HT-29 (cell line): ENCODE results near the gene RABGEF1. TPM values are rescaled to one million over a fixed set of nuclear protein-coding genes. Genes with fewer than 3 reads are reported as not detected.
"Not testable (repeated sequence)": the region's sequence is repeated elsewhere in the genome, so short reads cannot be mapped to it uniquely, and the experiment has no call there.

Experiments
- DNase-seq: peaks from one replicate; pipeline ENCODE4 v3.0.0-alpha.2; 2015; ENCODE audit warnings: low spot score
- total RNA-seq: library from RNA; depleted of rRNA; stranded (reverse); fragments of >200 nt; shearing (Covaris generic); gene quantifications from 2 replicates; pipeline ENCODE4 v1.2.3, GENCODE V29; 2014

RABGEF1 gene
- total RNA-seq, 1 experiment from 2014 or later, result 17.1 TPM

GRCh38 chr7:66765322-66766025 is 24.9 kb downstream of the RABGEF1 start:
- DNase-seq, result not testable (repeated sequence)

DNA sequence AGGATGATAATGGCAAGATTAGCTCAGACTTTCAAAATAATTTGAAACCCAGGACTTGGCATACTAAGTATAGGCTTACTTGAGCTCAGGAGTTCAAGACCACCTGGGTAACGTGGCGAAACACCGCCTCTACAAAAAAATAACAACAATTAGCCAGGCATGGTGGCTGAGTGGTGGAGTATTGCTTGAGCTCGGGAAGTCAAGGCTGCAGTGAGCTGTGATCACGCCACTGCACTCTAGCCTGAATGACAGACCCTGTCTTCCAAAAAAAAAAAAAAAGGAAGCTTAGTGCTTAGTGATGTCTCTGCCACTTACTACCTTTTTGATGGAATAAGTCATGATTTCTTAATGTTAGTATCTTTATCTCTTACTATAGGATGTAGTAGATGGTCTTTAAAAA is 25.5 kb downstream of the RABGEF1 start:
- no peak for DNase-seq

DNA sequence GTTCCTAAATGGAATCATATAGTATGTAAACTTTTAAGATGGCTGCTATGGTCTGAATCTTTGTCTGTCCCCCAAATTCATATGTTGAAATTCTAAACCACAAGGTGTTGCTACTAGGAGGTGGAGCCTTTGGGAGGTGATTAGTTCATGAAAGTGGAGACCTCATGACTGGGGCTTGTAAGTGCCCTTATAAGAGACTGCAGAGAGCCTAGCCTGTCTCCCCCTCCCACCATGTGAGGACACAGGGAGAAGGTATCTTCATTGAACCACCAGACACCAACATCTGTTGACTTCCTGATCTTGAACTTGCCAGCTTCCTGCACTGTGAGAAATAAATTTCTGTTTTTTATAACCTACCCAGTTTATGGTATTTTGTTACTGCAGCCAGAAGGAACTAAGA is 27.0 kb downstream of the RABGEF1 start:
- not testable (repeated sequence) for DNase-seq

DNA sequence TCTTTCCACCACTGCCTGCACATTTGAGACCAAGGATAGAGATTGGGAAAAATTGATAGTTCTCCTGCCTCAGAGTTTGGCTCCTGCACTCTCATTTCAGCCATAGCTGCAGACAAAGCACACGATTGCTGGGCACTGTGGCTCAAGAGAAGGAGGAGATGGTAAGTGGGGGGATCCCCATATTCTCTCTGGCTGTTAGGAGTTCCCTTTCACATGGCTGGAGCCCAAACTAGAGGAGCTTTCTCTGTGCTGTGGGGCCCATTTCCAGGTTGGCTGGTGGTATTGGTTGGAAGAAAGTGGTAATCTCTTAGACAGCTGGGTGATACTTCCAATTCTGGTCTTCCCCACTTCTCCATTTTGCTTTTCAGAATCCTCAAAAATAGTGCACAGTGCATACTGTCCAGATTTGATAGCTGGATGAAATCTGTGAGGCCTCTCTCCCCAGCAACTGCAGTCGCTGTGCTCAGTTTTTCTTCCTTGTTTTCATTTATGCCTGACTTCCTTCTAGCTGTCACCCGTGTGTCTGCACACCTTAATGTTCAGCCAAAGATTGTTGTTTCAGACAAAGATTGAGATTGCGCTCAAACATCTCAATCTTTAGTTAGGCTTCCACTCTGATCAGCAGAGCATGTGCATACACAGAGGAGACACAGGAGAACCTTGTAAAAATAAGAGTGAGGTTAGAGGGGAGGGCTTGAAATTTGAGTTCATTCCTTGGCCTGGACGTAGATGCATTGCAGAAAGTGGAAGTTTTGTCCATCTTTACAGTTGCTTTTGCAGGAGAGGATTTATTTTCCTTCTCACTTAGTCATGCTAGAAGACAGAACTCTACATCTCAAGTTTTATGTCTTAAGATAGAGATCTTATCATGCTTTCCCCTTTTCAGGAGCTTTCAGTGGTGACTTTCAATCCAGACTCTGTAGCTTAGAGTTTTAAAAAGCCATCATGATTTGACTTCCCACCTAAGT is 28.6 kb downstream of the RABGEF1 start:
- DNase-seq, result no peak

- DNase-seq, result no peak
These were observed 29.4 kb downstream of the RABGEF1 start for GRCh38 chr7:66769833-66770512.

DNA sequence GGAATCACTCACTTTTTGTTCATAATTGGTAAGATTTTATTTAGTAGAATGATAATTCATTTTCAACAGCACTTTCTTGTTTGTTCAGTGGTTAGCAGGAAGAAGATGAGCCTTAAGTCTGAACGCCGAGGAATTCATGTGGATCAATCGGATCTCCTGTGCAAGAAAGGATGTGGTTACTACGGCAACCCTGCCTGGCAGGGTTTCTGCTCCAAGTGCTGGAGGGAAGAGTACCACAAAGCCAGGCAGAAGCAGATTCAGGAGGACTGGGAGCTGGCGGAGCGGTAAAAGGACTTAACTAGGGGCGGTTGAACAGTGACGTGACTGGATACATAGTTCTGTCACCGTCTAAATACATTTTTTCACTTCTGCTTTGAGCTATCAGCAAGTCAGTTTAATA is 31.3 kb downstream of the RABGEF1 start:
- DNase-seq, result no peak

DNA sequence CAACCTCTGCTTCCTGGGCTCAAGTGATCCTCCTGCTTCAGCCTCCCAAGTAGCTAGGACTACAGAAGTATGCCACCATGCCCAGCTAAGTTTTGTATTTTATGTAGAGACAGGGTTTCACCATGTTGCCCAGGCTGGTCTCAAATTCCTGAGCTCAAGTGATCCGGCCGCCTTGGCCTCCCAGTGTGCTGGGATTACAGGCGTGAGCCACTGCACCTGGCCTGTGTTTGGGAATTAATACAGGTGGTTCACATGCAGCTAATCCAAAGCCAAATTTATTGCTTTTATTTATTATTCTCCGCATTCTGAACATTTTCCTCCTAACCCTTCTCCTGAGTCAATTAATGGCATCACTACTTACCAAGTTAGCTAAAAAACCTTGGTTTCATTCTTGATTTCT is 33.2 kb downstream of the RABGEF1 start:
- DNase-seq, result not testable (repeated sequence)

- DNase-seq, result peak; percentile 3
These were observed 35.9 kb downstream of the RABGEF1 start for GRCh38 chr7:66776383-66776782.

- DNase-seq, result no peak
These were observed 36.4 kb downstream of the RABGEF1 start for GRCh38 chr7:66776800-66777442.

- no peak for DNase-seq
These were observed 37.7 kb downstream of the RABGEF1 start for GRCh38 chr7:66778201-66778600.

DNA sequence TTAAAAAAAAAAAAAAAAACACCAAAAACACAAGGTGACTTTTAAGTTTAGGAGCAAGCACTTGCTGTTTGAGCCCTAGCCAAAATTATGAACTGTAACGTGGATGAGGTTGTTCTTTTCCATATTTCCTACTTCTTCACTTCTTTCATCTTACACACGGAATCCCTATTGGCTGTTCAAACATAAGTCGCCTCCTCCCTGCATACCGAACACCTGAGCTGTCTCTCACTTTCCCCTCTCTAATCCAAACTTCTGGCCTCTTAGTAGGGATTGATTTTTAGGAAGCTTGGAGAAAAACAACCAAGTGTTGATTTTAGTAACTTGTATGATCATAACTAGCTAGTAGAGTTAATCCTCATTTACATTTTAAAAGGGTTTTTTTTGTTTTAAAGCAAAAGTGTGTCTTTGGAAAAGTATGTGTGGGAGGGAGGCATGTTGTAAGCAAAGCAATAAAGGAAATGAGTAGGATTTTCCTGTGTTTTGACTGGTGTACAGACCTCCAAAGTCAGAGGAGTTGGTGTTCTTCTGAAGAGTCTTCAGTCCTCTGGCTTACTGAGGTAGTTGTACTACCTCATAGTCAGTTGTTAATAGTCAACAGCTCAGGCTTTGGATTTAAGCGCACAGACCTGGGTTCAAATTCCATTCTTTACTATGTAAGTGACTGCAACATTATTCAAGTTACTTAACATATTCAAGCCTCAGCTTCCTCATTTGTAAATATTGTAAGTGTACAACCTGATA is 39.3 kb downstream of the RABGEF1 start:
- no peak for DNase-seq

DNA sequence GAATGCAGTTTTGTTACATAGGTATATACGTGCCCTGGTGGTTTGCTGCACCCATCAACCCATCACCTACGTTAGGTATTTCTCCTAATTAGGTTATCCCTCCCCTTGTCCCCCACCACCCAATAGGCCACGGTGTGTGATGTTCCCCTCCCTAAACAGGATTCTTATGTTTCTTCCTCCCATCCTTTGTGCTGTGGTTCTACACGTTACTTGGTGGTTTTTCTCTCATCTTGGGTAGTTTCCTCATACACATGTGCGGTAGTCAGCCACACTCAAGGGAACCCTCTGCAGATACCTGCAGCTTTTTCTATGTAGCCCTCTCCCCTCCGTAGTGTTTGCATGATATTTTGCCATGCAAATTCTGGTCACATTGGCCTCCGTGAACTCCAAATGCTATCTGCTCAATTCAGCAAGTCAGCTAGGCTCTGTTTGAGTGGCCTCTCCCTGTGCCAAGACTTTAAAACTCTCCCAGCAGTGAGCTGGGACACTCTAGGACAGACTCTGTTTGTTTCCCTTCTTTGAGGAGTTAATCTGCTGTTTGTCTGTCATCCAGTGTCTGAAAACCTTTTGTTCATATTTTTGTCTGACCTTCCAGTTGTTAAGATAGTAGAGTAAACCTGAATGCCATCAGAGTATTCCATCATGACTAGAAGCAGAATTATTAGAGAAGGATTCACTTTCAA is 41.0 kb downstream of the RABGEF1 start:
- no peak for DNase-seq

DNA sequence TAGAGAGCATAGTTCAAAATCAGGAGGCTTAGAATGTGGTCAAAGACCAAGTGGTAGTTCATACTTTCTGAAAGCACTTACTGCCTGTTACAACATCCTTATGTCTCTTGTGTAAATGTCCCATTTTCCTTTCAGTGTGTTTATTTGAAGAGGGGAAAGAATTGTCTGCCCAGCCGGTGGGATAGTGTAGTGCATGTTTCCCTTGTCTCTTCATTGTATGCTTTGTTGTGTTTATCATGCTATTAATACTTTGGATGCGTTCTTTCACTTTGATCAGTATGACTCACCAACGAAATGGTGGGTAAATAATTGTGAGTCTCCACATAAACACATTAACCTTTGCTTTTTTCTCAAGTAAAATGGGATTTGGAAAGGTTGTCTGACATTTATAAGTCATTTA is 42.3 kb downstream of the RABGEF1 start:
- DNase-seq, result peak; percentile 11

GRCh38 chr7:66783887-66784595 is 43.5 kb downstream of the RABGEF1 start:
- not testable (repeated sequence) for DNase-seq

- no peak for DNase-seq
These were observed 49.7 kb downstream of the RABGEF1 start for GRCh38 chr7:66790196-66790595.

DNA sequence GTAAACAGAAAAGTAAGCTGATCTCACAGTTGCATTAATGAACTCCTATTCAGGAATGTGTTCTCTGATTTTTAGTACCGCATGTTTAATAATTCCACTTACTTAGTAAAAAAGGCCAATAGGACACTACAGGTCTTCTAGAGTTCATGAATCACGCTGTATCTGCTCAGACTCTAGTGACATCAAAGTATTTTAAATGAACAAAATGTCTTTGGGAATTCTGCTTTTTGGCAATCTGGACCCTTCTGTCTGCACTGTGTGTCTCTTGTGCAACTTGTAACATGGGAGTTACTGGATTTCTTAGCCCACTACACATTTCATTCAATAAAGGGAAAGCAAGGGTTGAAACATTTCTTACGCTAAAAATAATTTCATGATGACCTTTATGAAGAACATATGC is 50.2 kb downstream of the RABGEF1 start:
- no peak for DNase-seq

DNA sequence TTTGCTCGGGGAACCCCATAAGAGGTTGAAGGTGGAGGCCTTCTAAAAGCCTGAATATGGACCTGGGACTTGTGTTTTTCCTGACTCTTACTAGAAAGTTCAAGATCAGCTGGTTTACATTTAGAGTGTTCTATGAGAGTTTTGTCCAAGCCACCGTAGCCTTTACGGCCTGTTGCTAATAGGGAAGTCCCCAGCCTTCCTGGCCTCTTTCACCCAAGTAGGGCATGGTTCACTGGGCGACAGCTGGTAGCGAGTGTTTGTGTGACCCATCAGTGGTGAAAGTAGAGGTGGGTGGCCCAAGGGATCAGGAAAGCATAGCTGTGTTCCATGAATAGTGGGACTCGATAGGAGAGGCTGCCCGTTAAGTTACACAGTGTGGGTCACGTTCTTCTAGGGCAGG is 60.1 kb downstream of the RABGEF1 start:
- DNase-seq, result no peak

- no peak for DNase-seq
These were observed 63.5 kb downstream of the RABGEF1 start for GRCh38 chr7:66804001-66804400.

DNA sequence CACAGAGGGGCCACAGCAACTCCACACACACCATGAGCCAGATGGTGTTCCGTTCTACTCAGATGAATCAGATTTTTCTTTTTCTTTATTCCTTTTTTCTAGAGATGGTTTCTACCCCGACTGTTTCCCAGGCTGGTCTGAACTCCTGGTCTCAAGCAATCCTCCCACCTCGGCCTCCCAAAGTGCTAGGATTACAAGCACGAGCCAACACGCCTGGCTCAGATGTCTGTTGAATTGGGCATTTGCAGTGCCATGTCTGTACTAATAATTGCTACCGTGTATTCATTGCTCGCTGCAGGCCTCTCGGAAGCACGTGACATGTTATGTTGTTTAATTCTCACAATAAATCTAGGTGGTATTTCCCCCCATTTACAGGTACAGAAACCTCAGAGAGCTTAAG is 67.2 kb downstream of the RABGEF1 start:
- DNase-seq, result no peak

DNA sequence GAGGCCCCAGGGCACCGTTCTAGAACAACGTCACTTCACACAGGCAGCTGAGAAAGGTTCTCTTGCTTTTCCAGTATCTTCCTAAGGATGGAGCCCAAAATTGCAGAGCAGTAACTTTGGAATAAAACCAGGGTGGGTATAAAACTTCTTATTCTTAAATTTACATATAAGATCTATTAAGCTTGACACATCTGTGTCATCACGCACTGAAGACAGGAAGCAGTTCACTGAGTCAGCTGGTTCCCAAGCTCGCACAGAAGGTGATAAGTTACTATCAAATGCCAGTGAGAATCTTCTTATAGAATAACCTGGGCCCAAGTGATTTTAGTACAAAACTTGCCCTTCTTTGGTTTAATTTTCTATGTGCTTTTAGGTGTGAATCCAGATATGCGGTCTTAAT is 70.2 kb downstream of the RABGEF1 start:
- DNase-seq, result no peak
